Measurements from ENCODE around the gene S100A14.

DNA sequence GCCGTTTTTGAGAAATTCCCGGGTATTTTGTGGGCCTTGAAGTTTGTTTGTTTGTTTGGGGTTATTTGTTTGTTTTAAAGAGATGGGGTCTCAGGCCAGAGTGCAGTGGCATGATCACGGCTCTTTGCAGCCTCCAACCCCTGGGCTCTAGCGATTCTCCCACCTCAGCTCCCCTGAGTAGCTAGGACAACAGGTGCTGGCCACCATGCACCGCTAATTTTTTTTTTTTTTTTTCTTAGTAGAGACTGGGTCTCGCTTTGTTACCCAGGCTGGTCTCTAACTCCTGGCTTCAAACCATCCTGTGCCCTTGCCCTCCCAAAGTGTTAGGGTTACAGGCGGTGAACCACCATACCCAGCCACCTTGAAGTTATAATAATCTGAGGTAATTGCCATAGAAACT, 19.7 kb upstream of the S100A14 start:
- no peak for TF ChIP-seq POLR2A (IDR thresholded peaks at IDR 0.05)
- TF ChIP-seq, protein P1, sequence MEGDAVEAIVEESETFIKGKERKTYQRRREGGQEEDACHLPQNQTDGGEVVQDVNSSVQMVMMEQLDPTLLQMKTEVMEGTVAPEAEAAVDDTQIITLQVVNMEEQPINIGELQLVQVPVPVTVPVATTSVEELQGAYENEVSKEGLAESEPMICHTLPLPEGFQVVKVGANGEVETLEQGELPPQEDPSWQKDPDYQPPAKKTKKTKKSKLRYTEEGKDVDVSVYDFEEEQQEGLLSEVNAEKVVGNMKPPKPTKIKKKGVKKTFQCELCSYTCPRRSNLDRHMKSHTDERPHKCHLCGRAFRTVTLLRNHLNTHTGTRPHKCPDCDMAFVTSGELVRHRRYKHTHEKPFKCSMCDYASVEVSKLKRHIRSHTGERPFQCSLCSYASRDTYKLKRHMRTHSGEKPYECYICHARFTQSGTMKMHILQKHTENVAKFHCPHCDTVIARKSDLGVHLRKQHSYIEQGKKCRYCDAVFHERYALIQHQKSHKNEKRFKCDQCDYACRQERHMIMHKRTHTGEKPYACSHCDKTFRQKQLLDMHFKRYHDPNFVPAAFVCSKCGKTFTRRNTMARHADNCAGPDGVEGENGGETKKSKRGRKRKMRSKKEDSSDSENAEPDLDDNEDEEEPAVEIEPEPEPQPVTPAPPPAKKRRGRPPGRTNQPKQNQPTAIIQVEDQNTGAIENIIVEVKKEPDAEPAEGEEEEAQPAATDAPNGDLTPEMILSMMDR (IDR thresholded peaks at IDR 0.05) = no peak
